ENCODE results near the gene AUH.
"Not testable (repeated sequence)": the region's sequence is repeated elsewhere in the genome, so short reads cannot be mapped to it uniquely, and the experiment has no call there.

GRCh38 chr9:91198881-91199280 is 162.8 kb downstream of the AUH start:
- TF ChIP-seq CTCF, POLR2A (IDR thresholded peaks at IDR 0.05): not testable (repeated sequence)

All from esophagus squamous epithelium (tissue), 4 donors.